Fibroblast of villous mesenchyme (primary cell): ENCODE results near the gene DDAH1. TPM values are rescaled to one million over a fixed set of nuclear protein-coding genes. Genes with fewer than 3 reads are reported as not detected.
A peak's percentile ranks its signal among the peaks of the same experiment; 100 is the strongest.

Experiments
- DNase-seq: peaks from one replicate; pipeline ENCODE4 v3.0.0-alpha.2; 2010; ENCODE audit warnings: low read depth
- H3K4me3 ChIP-seq: 2 replicates; pipeline ENCODE4 v1.5.1; 2011; ENCODE audit warnings: low read depth, mild to moderate bottlenecking, low read length
- CTCF ChIP-seq: IDR thresholded peaks from 2 replicates; pipeline ENCODE4 v1.5.1; 2012; ENCODE audit warnings: low read depth, mild to moderate bottlenecking, low read length; ENCODE audit not compliant: insufficient read depth
- total RNA-seq: library from RNA; depleted of rRNA; stranded (reverse); fragments of >200 nt; gene quantifications from 2 replicates; pipeline ENCODE4 v1.2.3, GENCODE V29; 2012

Gene DDAH1
- total RNA-seq, 1 donor = 259 TPM

- H3K4me3 ChIP-seq = no peak overlapping the region
- peak; percentile 38 for DNase-seq
- TF ChIP-seq CTCF = no peak
Measured at GRCh38 chr1:85495556-85495955, 30.6 kb upstream of the DDAH1 start.

GRCh38 chr1:85494904-85495266 is 29.9 kb upstream of the DDAH1 start:
- no peak overlapping the region for H3K4me3 ChIP-seq
- DNase-seq = peak; percentile 72

GRCh38 chr1:85494074-85494903 is 29.3 kb upstream of the DDAH1 start:
- no peak for DNase-seq
- TF ChIP-seq CTCF = no peak
- H3K4me3 ChIP-seq = no peak overlapping the region

More at GRCh38 chr1:85494904-85495266, 29.9 kb upstream of the DDAH1 start:
- TF ChIP-seq CTCF = peak; percentile 67

GRCh38 chr1:85490270-85490985 is 25.5 kb upstream of the DDAH1 start:
- no peak for TF ChIP-seq CTCF
- no peak overlapping the region for H3K4me3 ChIP-seq
- no peak for DNase-seq

- TF ChIP-seq CTCF = no peak
- DNase-seq = no peak
- H3K4me3 ChIP-seq = no peak overlapping the region
Measured at GRCh38 chr1:85488126-85488525, 23.2 kb upstream of the DDAH1 start.

- no peak for DNase-seq
- H3K4me3 ChIP-seq = no peak overlapping the region
- TF ChIP-seq CTCF = no peak
Measured at GRCh38 chr1:85485516-85485915, 20.6 kb upstream of the DDAH1 start.

- no peak for TF ChIP-seq CTCF
- no peak for DNase-seq
- H3K4me3 ChIP-seq = no peak overlapping the region
Measured at GRCh38 chr1:85484716-85485115, 19.8 kb upstream of the DDAH1 start.
